Natural killer cell (primary cell): ENCODE results near the gene WDR87. TPM values are rescaled to one million over a fixed set of nuclear protein-coding genes. Genes with fewer than 3 reads are reported as not detected.

Experiments
- ATAC-seq, 3 donors: fragments of 150-1000 bp in 2 of 3; fragments of 200-7000 bp in 1 of 3; cut with Tn5 transposase; 1 replicate in 1 of 3; 2 replicates in 2 of 3; pipeline ENCODE4 v1.10.0; 2021; ENCODE audit warnings: mild to moderate bottlenecking in 2 of 3, moderate library complexity in 2 of 3
- DNase-seq, 2 donors: peaks; one replicate each; pipeline versions ENCODE4 v3.0.0 to v3.0.0-alpha.2; 2013 to 2021; ENCODE audit warnings: mixed read lengths in 1 of 2
- H3K27ac ChIP-seq: one replicate; pipeline ENCODE4 v1.5.1; 2013; ENCODE audit warnings: mild to moderate bottlenecking, low read length
- H3K27me3 ChIP-seq: one replicate; pipeline ENCODE4 v1.6.1; 2013; ENCODE audit warnings: low read length; ENCODE audit not compliant: control insufficient read depth, insufficient read depth
- H3K36me3 ChIP-seq: one replicate; pipeline ENCODE4 v1.6.1; 2013; ENCODE audit warnings: low read length; ENCODE audit not compliant: control insufficient read depth, insufficient read depth
- H3K4me1 ChIP-seq: one replicate; pipeline ENCODE4 v1.6.1; 2013; ENCODE audit warnings: low read length; ENCODE audit not compliant: control insufficient read depth, insufficient read depth
- H3K4me3 ChIP-seq: one replicate; pipeline ENCODE4 v1.5.1; 2013; ENCODE audit warnings: low read length
- H3K9me3 ChIP-seq: one replicate; pipeline ENCODE4 v1.6.1; 2013; ENCODE audit warnings: low read length; ENCODE audit not compliant: control insufficient read depth, insufficient read depth
- H3K27ac Mint-ChIP-seq, 2 donors: one replicate each; pipeline ENCODE4 v1.8.0; 2022; ENCODE audit warnings: mild to moderate bottlenecking in 2 of 2, mixed read lengths in 2 of 2, moderate library complexity in 1 of 2
- H3K27me3 Mint-ChIP-seq, 2 donors: one replicate each; pipeline ENCODE4 v1.8.0; 2022; ENCODE audit warnings: low read depth in 2 of 2, mixed read lengths in 2 of 2
- H3K36me3 Mint-ChIP-seq: one replicate; pipeline ENCODE4 v1.8.0; 2022; ENCODE audit warnings: mixed read lengths
- H3K4me1 Mint-ChIP-seq, 2 donors: one replicate each; pipeline ENCODE4 v1.8.0; 2022; ENCODE audit warnings: mixed read lengths in 2 of 2
- H3K4me3 Mint-ChIP-seq: one replicate; pipeline ENCODE4 v1.8.0; 2022; ENCODE audit warnings: mild to moderate bottlenecking, moderate library complexity, mixed read lengths
- H3K9me3 Mint-ChIP-seq, 2 donors: one replicate each; pipeline ENCODE4 v1.8.0; 2022; ENCODE audit warnings: mixed read lengths in 2 of 2
- WGBS: methylation state at CpG from one replicate; pipeline ENCODE4 v1.1.7; 2013; ENCODE audit warnings: missing lambda C conversion rate; ENCODE audit not compliant: insufficient coverage; 5-methylcytosine and 5-hydroxymethylcytosine counted together
- intact Hi-C: fragments of 100-400 bp; cut with micrococcal nuclease; formaldehyde crosslinking; loops from one replicate; pipeline ENCODE4 v1.14.2; 2022
- total RNA-seq, 4 donors: library from RNA; stranded (reverse); fragments of 120-200 nt in 1 of 4; gene quantifications; one replicate each; pipeline versions ENCODE4 v1.2.3 to v1.2.4, GENCODE V29; 2013 to 2022
- TF ChIP-seq, protein P1 (sequence below): fragments of 200-600 bp; IDR thresholded peaks from one replicate; pipeline ENCODE4 v1.8.0; 2022; ENCODE audit warnings: antibody characterized with exemption

Gene WDR87
- total RNA-seq, 3 donors from 2014 or later (not counting 1 experiment from before 2014, with no cell fraction given), result not detected

DNA sequence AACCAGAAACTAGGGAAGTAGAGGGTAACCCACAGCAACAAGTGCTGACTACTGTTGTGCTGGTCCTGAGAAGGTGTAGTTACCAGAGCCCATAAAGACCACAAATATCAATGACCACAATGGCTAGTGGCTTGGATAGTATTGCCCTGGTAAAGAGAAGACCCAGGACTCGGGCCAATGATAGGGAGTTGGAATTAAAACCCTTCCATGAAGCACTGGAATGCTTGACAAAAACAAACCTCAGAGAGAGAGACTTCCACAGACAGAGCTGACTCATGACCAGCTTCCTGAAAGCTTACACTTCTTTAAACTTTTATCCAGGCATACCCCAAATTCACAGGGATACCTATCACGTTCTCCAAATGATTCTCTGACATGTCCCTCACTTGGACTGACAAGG lies 60.5 kb downstream of the WDR87 start:
- no peak overlapping the region for H3K27ac Mint-ChIP-seq
- H3K4me1 ChIP-seq, result no peaks in the 10 kb centered on the region
- intact Hi-C loops, result no loop called here
- DNase-seq (no peak), ATAC-seq (no peak)
- H3K27me3 ChIP-seq, result no peaks in the 10 kb centered on the region
- H3K4me1 Mint-ChIP-seq, result no peaks in the 10 kb centered on the region
- WGBS, result 50% methylated on average over 1 of the region's 2 CpGs
- H3K36me3 Mint-ChIP-seq, result no peaks in the 10 kb centered on the region
- no peaks in the 10 kb centered on the region for H3K9me3 Mint-ChIP-seq
- H3K4me3 ChIP-seq, result no peak overlapping the region
- H3K36me3 ChIP-seq, result no peaks in the 10 kb centered on the region
- H3K27ac ChIP-seq, result no peak overlapping the region
- no peak overlapping the region for H3K4me3 Mint-ChIP-seq
- peaks cover 0 to 3% of the 10 kb centered on the region in 2 donors for H3K27me3 Mint-ChIP-seq
- TF ChIP-seq, protein P1, sequence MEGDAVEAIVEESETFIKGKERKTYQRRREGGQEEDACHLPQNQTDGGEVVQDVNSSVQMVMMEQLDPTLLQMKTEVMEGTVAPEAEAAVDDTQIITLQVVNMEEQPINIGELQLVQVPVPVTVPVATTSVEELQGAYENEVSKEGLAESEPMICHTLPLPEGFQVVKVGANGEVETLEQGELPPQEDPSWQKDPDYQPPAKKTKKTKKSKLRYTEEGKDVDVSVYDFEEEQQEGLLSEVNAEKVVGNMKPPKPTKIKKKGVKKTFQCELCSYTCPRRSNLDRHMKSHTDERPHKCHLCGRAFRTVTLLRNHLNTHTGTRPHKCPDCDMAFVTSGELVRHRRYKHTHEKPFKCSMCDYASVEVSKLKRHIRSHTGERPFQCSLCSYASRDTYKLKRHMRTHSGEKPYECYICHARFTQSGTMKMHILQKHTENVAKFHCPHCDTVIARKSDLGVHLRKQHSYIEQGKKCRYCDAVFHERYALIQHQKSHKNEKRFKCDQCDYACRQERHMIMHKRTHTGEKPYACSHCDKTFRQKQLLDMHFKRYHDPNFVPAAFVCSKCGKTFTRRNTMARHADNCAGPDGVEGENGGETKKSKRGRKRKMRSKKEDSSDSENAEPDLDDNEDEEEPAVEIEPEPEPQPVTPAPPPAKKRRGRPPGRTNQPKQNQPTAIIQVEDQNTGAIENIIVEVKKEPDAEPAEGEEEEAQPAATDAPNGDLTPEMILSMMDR, result no peak
- H3K9me3 ChIP-seq, result no peaks in the 10 kb centered on the region

Other genes starting within 250 kb of the WDR87 start
- 1 to 10 TPM; 4.6 to 5.1 (median 4.8) TPM for gene ZNF607, start 186.8 kb downstream of the WDR87 start, total RNA-seq
- 10 to 100 TPM in 2 of 3 donors, 1 to 10 TPM in 1; 10.0 to 15.5 (median 13.4) TPM for gene ZNF573, start 127.0 kb downstream of the WDR87 start, total RNA-seq
- gene SIPA1L3, start 614 bp upstream of the WDR87 start, total RNA-seq, result 10 to 100 TPM; 34.4 to 35.8 (median 35.4) TPM